WTC11 (cell line): Measurements from ENCODE around the gene ISG20. TPM values are rescaled to one million over a fixed set of nuclear protein-coding genes. Genes with fewer than 3 reads are reported as not detected.

Source experiments
- ATAC-seq: fragments of 200-7000 bp; cut with Tn5 transposase; 2 replicates; pipeline ENCODE4 v1.10.0; 2021; ENCODE audit warnings: mild to moderate bottlenecking, moderate library complexity
- CTCF ChIA-PET: fragments of 300-600 bp; sonication (Branson Sonifier 250); formaldehyde crosslinking; loops from one replicate; lab custom pipeline; 2021; ENCODE audit warnings: antibody characterized with exemption; lab: Charles Lee
- POLR2A ChIA-PET: fragments of 350-600 bp; sonication (Branson Sonifier 250); formaldehyde crosslinking; loops from one replicate; lab custom pipeline; 2021; ENCODE audit warnings: antibody characterized with exemption; lab: Charles Lee
- DNase-seq: peaks from one replicate; pipeline ENCODE4 v3.0.0; 2021; ENCODE audit warnings: low spot score
- H3K27ac Mint-ChIP-seq: 2 replicates; pipeline ENCODE4 v1.8.0; 2021; ENCODE audit warnings: mixed read lengths
- H3K27me3 Mint-ChIP-seq: 2 replicates; pipeline ENCODE4 v1.8.0; 2021; ENCODE audit warnings: low read depth, mild to moderate bottlenecking, moderate library complexity, mixed read lengths
- H3K36me3 Mint-ChIP-seq: 2 replicates; pipeline ENCODE4 v1.8.0; 2021; ENCODE audit warnings: mixed read lengths
- H3K4me1 Mint-ChIP-seq: 2 replicates; pipeline ENCODE4 v1.8.0; 2022; ENCODE audit warnings: mixed read lengths
- H3K4me3 Mint-ChIP-seq: 2 replicates; pipeline ENCODE4 v1.8.0; 2021; ENCODE audit warnings: mild to moderate bottlenecking, moderate library complexity, mixed read lengths
- H3K9me3 Mint-ChIP-seq: 2 replicates; pipeline ENCODE4 v1.8.0; 2021; ENCODE audit warnings: mixed read lengths
- AR ChIP-seq: fragments of 250-450 bp; sonication (Bioruptor Pico); IDR thresholded peaks from 2 replicates; pipeline ENCODE4 v1.9.0; 2021; ENCODE audit warnings: mild to moderate bottlenecking
- FOXK1 ChIP-seq: sonication (generic); formaldehyde crosslinking; IDR thresholded peaks from 2 replicates; pipeline ENCODE4 v1.8.0; 2022; ENCODE audit warnings: mild to moderate bottlenecking, moderate library complexity, missing genetic modification reagents
- FOXP1 ChIP-seq: sonication (generic); formaldehyde crosslinking; IDR thresholded peaks from 2 replicates; pipeline ENCODE4 v1.8.0; 2022; ENCODE audit warnings: missing genetic modification reagents, mild to moderate bottlenecking, moderate library complexity, borderline replicate concordance
- FOXP4 ChIP-seq: sonication (generic); formaldehyde crosslinking; IDR thresholded peaks from 2 replicates; pipeline ENCODE4 v1.8.0; 2022; ENCODE audit warnings: mild to moderate bottlenecking, missing genetic modification reagents
- JUN ChIP-seq: sonication (generic); formaldehyde crosslinking; IDR thresholded peaks from 2 replicates; pipeline ENCODE4 v1.8.0; 2023; ENCODE audit warnings: mild to moderate bottlenecking, missing genetic modification reagents
- MAX ChIP-seq: sonication (generic); formaldehyde crosslinking; IDR thresholded peaks from 2 replicates; pipeline ENCODE4 v1.8.0; 2022; ENCODE audit warnings: mild to moderate bottlenecking, missing genetic modification reagents
- NFE2L1 ChIP-seq: sonication (generic); formaldehyde crosslinking; IDR thresholded peaks from 2 replicates; pipeline ENCODE4 v1.8.1; 2023; ENCODE audit warnings: missing genetic modification reagents
- NR2C2 ChIP-seq: sonication (generic); formaldehyde crosslinking; IDR thresholded peaks from 2 replicates; pipeline ENCODE4 v1.8.0; 2022; ENCODE audit warnings: mild to moderate bottlenecking, missing genetic modification reagents
- SP1 ChIP-seq: sonication (generic); formaldehyde crosslinking; conservative IDR thresholded peaks from 2 replicates; pipeline ENCODE4 v1.8.1; 2022; ENCODE audit warnings: missing genetic modification reagents
- TCF7 ChIP-seq: sonication (generic); formaldehyde crosslinking; IDR thresholded peaks from 2 replicates; pipeline ENCODE4 v1.8.0; 2022; ENCODE audit warnings: mild to moderate bottlenecking, low read depth, missing genetic modification reagents, moderate library complexity
- TEAD4 ChIP-seq: sonication (generic); formaldehyde crosslinking; IDR thresholded peaks from 2 replicates; pipeline ENCODE4 v1.8.0; 2022; ENCODE audit warnings: mild to moderate bottlenecking, missing genetic modification reagents
- ZNF232 ChIP-seq: sonication (generic); formaldehyde crosslinking; IDR thresholded peaks from 2 replicates; pipeline ENCODE4 v1.8.0; 2022; ENCODE audit warnings: mild to moderate bottlenecking, missing genetic modification reagents
- ZNF281 ChIP-seq: sonication (generic); formaldehyde crosslinking; IDR thresholded peaks from 2 replicates; pipeline ENCODE4 v1.8.0; 2023; ENCODE audit warnings: mild to moderate bottlenecking, missing genetic modification reagents
- ZNF416 ChIP-seq: fragments of 250-450 bp; sonication (Bioruptor Pico); IDR thresholded peaks from 2 replicates; pipeline ENCODE4 v1.9.0; 2021; ENCODE audit warnings: mild to moderate bottlenecking, inconsistent platforms
- ZNF425 ChIP-seq: fragments of 250-450 bp; sonication (Bioruptor Pico); conservative IDR thresholded peaks from 2 replicates; pipeline ENCODE4 v1.9.0; 2021; ENCODE audit warnings: mild to moderate bottlenecking
- ZNF512 ChIP-seq: sonication (generic); formaldehyde crosslinking; IDR thresholded peaks from 2 replicates; pipeline ENCODE4 v1.8.1; 2022; ENCODE audit warnings: missing genetic modification reagents, borderline replicate concordance
- total RNA-seq: library from RNA; stranded (reverse); gene quantifications from 3 replicates; pipeline ENCODE4 v1.2.3, GENCODE V29; 2021
- TF ChIP-seq, protein P1 (sequence below): sonication (generic); formaldehyde crosslinking; IDR thresholded peaks from 2 replicates; pipeline ENCODE4 v1.8.0; 2022; ENCODE audit warnings: mild to moderate bottlenecking, missing genetic modification reagents

ISG20 gene
- total RNA-seq, 1 experiment from 2014 or later: 5.6 TPM

DNA sequence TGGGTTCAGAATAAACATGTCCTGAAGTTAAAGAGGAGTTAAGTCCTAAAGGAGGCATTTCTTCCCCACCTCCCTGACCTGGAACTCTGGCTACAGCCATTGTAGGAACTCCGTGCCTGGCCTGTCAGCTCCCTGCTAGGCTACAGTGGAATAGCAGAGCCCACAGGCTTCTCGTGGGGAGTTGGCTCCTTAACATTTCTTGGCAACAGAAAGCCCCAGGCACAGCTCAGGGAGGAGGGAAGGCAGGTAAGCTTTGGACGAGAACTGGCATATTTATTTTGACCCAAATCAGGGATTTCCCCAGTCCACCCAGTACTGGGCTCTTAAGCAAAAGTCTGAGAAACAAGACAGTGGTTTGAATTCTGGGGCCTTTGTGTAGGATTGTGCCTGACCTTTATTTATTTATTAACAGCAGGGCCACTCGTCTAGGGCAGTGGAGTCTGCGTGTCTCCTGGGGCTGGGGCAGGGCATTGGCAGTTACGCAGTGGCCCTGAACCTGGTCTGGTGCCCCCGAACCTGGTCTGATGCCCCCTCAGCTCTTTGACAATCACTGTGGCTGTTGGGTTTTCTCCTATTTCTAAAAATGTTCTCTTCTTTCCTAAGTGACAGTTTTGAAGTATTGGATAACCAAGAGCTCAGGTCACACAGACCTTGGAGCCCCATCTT lies 7.9 kb upstream of the ISG20 start:
- DNase-seq: no peak
- no peak for TF ChIP-seq NFE2L1 (CRISPR knock-in tag)
- no peak for TF ChIP-seq ZNF281 (CRISPR knock-in tag)
- TF ChIP-seq MAX (CRISPR knock-in tag): no peak
- TF ChIP-seq JUN: no peak
- TF ChIP-seq TEAD4 (CRISPR knock-in tag): no peak
- TF ChIP-seq NR2C2 (CRISPR knock-in tag): no peak
- no peak for TF ChIP-seq ZNF425 (CRISPR knock-in tag)
- no peak for TF ChIP-seq SP1 (CRISPR knock-in tag)
- TF ChIP-seq FOXK1 (CRISPR knock-in tag): no peak
- TF ChIP-seq, all 79 proteins: peak for 0
- POLR2A ChIA-PET: interaction anchor here (0.5 kb wide), 1 partner anchor 189 kb away, joined by 4 read pairs; no protein-coding TSS in a partner anchor
- peaks cover 70% of the 10 kb centered on the region for H3K36me3 Mint-ChIP-seq
- no peak for ATAC-seq
- peaks cover 29% of the 10 kb centered on the region for H3K4me1 Mint-ChIP-seq
- CTCF ChIA-PET: interaction anchor here (1.1 kb wide), 1 partner anchor 10 kb away, joined by 3 read pairs; the partner anchor contains the start of gene AEN
- no peak overlapping the region for H3K4me3 Mint-ChIP-seq
- no peaks in the 10 kb centered on the region for H3K9me3 Mint-ChIP-seq
- no peak overlapping the region for H3K27ac Mint-ChIP-seq
- no peaks in the 10 kb centered on the region for H3K27me3 Mint-ChIP-seq

- peaks cover 33% of the 10 kb centered on the region for H3K4me1 Mint-ChIP-seq
- no peak overlapping the region for H3K4me3 Mint-ChIP-seq
- ATAC-seq (no peak), DNase-seq (no peak)
- POLR2A ChIA-PET: interaction anchor here (0.6 kb wide), 2 partner anchors 21 to 1520 kb away, joined by 3 to 4 read pairs; no protein-coding TSS in a partner anchor
- H3K27me3 Mint-ChIP-seq: no peaks in the 10 kb centered on the region
- CTCF ChIA-PET: interaction anchor here (1.1 kb wide), 1 partner anchor 10 kb away, joined by 3 read pairs; the partner anchor contains the start of gene AEN
- peak overlapping the region; percentile 9; the same call in 1 of the 2 replicates for H3K27ac Mint-ChIP-seq
- peaks cover 66% of the 10 kb centered on the region for H3K36me3 Mint-ChIP-seq
- no peaks in the 10 kb centered on the region for H3K9me3 Mint-ChIP-seq
- TF ChIP-seq JUN (no peak), ZNF416 (no peak), ZNF232 (CRISPR knock-in tag) (no peak), TCF7 (CRISPR knock-in tag) (no peak), AR (CRISPR knock-in tag) (no peak), FOXP4 (no peak), MAX (CRISPR knock-in tag) (no peak), ZNF512 (no peak), FOXP1 (no peak)
- TF ChIP-seq, protein P1, sequence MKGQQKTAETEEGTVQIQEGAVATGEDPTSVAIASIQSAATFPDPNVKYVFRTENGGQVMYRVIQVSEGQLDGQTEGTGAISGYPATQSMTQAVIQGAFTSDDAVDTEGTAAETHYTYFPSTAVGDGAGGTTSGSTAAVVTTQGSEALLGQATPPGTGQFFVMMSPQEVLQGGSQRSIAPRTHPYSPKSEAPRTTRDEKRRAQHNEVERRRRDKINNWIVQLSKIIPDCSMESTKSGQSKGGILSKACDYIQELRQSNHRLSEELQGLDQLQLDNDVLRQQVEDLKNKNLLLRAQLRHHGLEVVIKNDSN (CRISPR knock-in tag): no peak
These were observed 7.3 kb upstream of the ISG20 start for GRCh38 chr15:88631464-88632028.
